Adipocyte (in vitro differentiated cells): ENCODE measurements around the gene RGS16.

Experiments
- DNase-seq: peaks from one replicate; pipeline ENCODE4 v3.0.0-alpha.2; 2015; ENCODE audit warnings: low read depth
- H3K27me3 ChIP-seq: replicated peaks from 2 replicates; pipeline ENCODE4 v1.7.0; 2013; ENCODE audit warnings: mild to moderate bottlenecking, low read length, moderate library complexity; ENCODE audit not compliant: control insufficient read depth, insufficient read depth
- H3K36me3 ChIP-seq: 2 replicates; pipeline ENCODE4 v1.7.0; 2013; ENCODE audit warnings: low read length, mild to moderate bottlenecking, moderate library complexity; ENCODE audit not compliant: control insufficient read depth, insufficient read depth, severe bottlenecking
- H3K4me1 ChIP-seq: 2 replicates; pipeline ENCODE4 v1.7.0; 2013; ENCODE audit warnings: mild to moderate bottlenecking, low read length, moderate library complexity; ENCODE audit not compliant: control insufficient read depth, insufficient read depth
- H3K4me3 ChIP-seq: 2 replicates; pipeline ENCODE4 v1.7.0; 2013; ENCODE audit warnings: mild to moderate bottlenecking, low read length, moderate library complexity
- H3K9ac ChIP-seq: 2 replicates; pipeline ENCODE4 v1.7.0; 2013; ENCODE audit warnings: mild to moderate bottlenecking, low read length, moderate library complexity
- H3K9me3 ChIP-seq: 2 replicates; pipeline ENCODE4 v1.7.0; 2013; ENCODE audit warnings: mild to moderate bottlenecking, low read length, moderate library complexity; ENCODE audit not compliant: control insufficient read depth

Gene RGS16

GRCh38 chr1:182604175-182605164 is at the start of gene RGS16:
TSS of gene RGS16 (minus strand) at chr1:182604389. CDS start at chr1:182604259, 130 bp downstream.
- DNase-seq = peak; percentile 94
- H3K9me3 ChIP-seq = no peaks in the 10 kb centered on the region
- H3K4me3 ChIP-seq = peak within 1 kb of the TSS; percentile 80
- H3K36me3 ChIP-seq = peaks cover 15% of the 10 kb centered on the region
- H3K4me1 ChIP-seq = peaks cover 36% of the 10 kb centered on the region
- H3K27me3 ChIP-seq = no peaks in the 10 kb centered on the region
- H3K9ac ChIP-seq = peak within 1 kb of the TSS; percentile 68

GRCh38 chr1:182653986-182654385 is 49.8 kb upstream of the RGS16 start:
- H3K4me3 ChIP-seq = no peak overlapping the region
- no peaks in the 10 kb centered on the region for H3K4me1 ChIP-seq
- peak; percentile 5 for DNase-seq
- no peak overlapping the region for H3K9ac ChIP-seq
- H3K9me3 ChIP-seq = no peaks in the 10 kb centered on the region
- peaks cover 7% of the 10 kb centered on the region for H3K27me3 ChIP-seq
- no peaks in the 10 kb centered on the region for H3K36me3 ChIP-seq

- H3K4me3 ChIP-seq = no peak overlapping the region
Measured at GRCh38 chr1:182652933-182653332, 48.7 kb upstream of the RGS16 start.

GRCh38 chr1:182651339-182651724 is 47.1 kb upstream of the RGS16 start:
- Histone ChIP-seq H3K27me3 (peaks cover 4% of the 10 kb centered on the region), H3K9me3 (no peaks in the 10 kb centered on the region), H3K4me3 (no peak overlapping the region), H3K9ac (no peak overlapping the region), H3K36me3 (no peaks in the 10 kb centered on the region), H3K4me1 (no peaks in the 10 kb centered on the region)
- peak; percentile 24 for DNase-seq

More at GRCh38 chr1:182652933-182653332, 48.7 kb upstream of the RGS16 start:
- Histone ChIP-seq H3K9ac (no peak overlapping the region), H3K9me3 (no peaks in the 10 kb centered on the region), H3K27me3 (peaks cover 5% of the 10 kb centered on the region), H3K4me1 (no peaks in the 10 kb centered on the region), H3K36me3 (no peaks in the 10 kb centered on the region)
- no peak for DNase-seq

- no peak overlapping the region for H3K4me3 ChIP-seq
Measured at GRCh38 chr1:182650678-182651338, 46.6 kb upstream of the RGS16 start.

GRCh38 chr1:182649041-182649440 is 44.9 kb upstream of the RGS16 start:
- Histone ChIP-seq H3K9me3 (no peaks in the 10 kb centered on the region), H3K4me1 (no peaks in the 10 kb centered on the region), H3K36me3 (no peaks in the 10 kb centered on the region), H3K27me3 (peaks cover 4% of the 10 kb centered on the region), H3K9ac (no peak overlapping the region), H3K4me3 (no peak overlapping the region)
- DNase-seq = no peak

More at GRCh38 chr1:182650678-182651338, 46.6 kb upstream of the RGS16 start:
- Histone ChIP-seq H3K36me3 (no peaks in the 10 kb centered on the region), H3K9ac (no peak overlapping the region), H3K9me3 (no peaks in the 10 kb centered on the region), H3K27me3 (peaks cover 4% of the 10 kb centered on the region), H3K4me1 (no peaks in the 10 kb centered on the region)
- no peak for DNase-seq

- Histone ChIP-seq H3K9me3 (no peaks in the 10 kb centered on the region), H3K27me3 (peaks cover 6% of the 10 kb centered on the region), H3K4me1 (no peaks in the 10 kb centered on the region), H3K36me3 (no peaks in the 10 kb centered on the region), H3K4me3 (no peak overlapping the region), H3K9ac (no peak overlapping the region)
- no peak for DNase-seq
Measured at GRCh38 chr1:182646739-182647138, 42.5 kb upstream of the RGS16 start.

- DNase-seq = no peak
Measured at GRCh38 chr1:182644886-182645285, 40.7 kb upstream of the RGS16 start.

GRCh38 chr1:182643699-182644098 is 39.5 kb upstream of the RGS16 start:
- no peak for DNase-seq
- H3K36me3 ChIP-seq = no peaks in the 10 kb centered on the region

More at GRCh38 chr1:182644886-182645285, 40.7 kb upstream of the RGS16 start:
- peaks cover 10% of the 10 kb centered on the region for H3K27me3 ChIP-seq
- no peaks in the 10 kb centered on the region for H3K9me3 ChIP-seq
- H3K9ac ChIP-seq = no peak overlapping the region
- no peak overlapping the region for H3K4me3 ChIP-seq
- H3K36me3 ChIP-seq = no peaks in the 10 kb centered on the region
- H3K4me1 ChIP-seq = no peaks in the 10 kb centered on the region

GRCh38 chr1:182642461-182642860 is 38.3 kb upstream of the RGS16 start:
- no peak overlapping the region for H3K4me3 ChIP-seq
- no peak overlapping the region for H3K9ac ChIP-seq
- no peaks in the 10 kb centered on the region for H3K4me1 ChIP-seq
- H3K27me3 ChIP-seq = peaks cover 23% of the 10 kb centered on the region
- H3K9me3 ChIP-seq = no peaks in the 10 kb centered on the region
- DNase-seq = no peak
- no peaks in the 10 kb centered on the region for H3K36me3 ChIP-seq

More at GRCh38 chr1:182643699-182644098, 39.5 kb upstream of the RGS16 start:
- Histone ChIP-seq H3K9ac (no peak overlapping the region), H3K4me1 (no peaks in the 10 kb centered on the region), H3K27me3 (peaks cover 14% of the 10 kb centered on the region), H3K9me3 (no peaks in the 10 kb centered on the region), H3K4me3 (no peak overlapping the region)

- Histone ChIP-seq H3K36me3 (no peaks in the 10 kb centered on the region), H3K9me3 (no peaks in the 10 kb centered on the region), H3K4me1 (no peaks in the 10 kb centered on the region), H3K4me3 (no peak overlapping the region), H3K27me3 (peaks cover 23% of the 10 kb centered on the region), H3K9ac (no peak overlapping the region)
- DNase-seq = no peak
Measured at GRCh38 chr1:182641561-182641960, 37.4 kb upstream of the RGS16 start.
